HG03064 (cell line): ENCODE results near the gene EFCAB14.
"Not testable (repeated sequence)": the region's sequence is repeated elsewhere in the genome, so short reads cannot be mapped to it uniquely, and the experiment has no call there.

Experiments
- ATAC-seq: cut with Tn5 transposase; IDR thresholded peaks from one replicate; pipeline ENCODE4 v1.9.1; 2021; ENCODE audit warnings: low read depth; ENCODE audit not compliant: unreplicated experiment

The EFCAB14 gene

GRCh38 chr1:46687921-46688509 lies 30.9 kb downstream of the EFCAB14 start:
- no peak for ATAC-seq

GRCh38 chr1:46687093-46687659 lies 31.7 kb downstream of the EFCAB14 start:
- no peak for ATAC-seq

- no peak for ATAC-seq
These were observed 32.7 kb downstream of the EFCAB14 start for GRCh38 chr1:46686255-46686654.

GRCh38 chr1:46684670-46685069 lies 34.2 kb downstream of the EFCAB14 start:
- ATAC-seq: no peak

- no peak for ATAC-seq
These were observed 36.9 kb downstream of the EFCAB14 start for GRCh38 chr1:46682064-46682463.

GRCh38 chr1:46681333-46682034 lies 37.4 kb downstream of the EFCAB14 start:
- no peak for ATAC-seq

DNA sequence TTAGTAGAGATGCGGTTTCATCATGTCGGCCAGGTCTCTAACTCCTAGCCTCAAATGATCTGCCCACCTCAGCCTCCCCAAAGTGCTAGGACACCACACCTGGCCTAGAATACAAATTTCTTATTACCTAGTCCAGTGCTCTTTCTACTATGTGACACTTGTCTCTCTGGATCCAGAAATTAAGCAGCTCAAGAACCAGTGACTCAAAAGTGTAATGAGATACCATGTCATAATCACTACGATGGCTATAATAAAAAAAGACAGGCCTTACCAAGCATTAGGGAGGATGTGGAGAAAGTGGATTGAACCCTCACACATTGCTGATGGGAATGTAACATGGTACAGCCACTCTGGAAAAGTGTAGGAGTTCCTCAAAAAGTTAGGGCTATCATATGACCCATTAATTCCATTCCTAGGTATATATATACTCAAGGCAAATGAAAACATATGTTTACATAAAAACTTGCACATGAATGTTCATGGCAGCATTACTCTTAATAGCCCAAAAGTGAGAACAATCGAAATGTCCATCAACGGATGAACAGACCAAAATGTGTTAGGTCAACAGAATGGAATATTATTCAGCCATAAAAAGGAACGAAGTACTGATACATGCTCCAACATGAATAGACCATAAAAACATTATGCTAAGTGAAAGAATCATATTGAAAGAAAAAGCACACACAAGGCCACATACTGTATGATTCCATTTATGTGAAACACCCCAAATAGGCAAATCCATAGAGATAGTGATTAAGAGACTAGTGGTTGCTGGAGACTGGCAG lies 38.9 kb downstream of the EFCAB14 start:
- ATAC-seq: no peak

DNA sequence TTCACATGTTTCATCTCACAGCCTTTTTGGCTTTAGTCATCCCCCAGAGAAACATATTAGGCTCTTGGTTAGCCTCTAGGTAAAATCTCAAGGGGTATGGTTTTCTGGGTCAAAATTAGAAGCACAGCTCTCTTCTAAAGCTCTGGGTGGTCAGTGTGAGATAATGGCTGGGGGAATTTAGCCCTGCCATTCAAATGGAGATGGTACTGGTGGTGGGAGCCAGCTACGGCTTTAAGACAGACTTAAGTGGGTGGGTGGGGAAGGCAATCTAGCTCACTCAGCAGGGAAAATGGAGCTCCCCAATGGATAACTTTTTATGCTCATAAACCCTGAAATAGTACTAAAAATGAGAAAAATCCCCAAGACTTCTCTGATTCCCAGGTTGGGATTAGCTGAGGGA lies 41.6 kb downstream of the EFCAB14 start:
- no peak for ATAC-seq

DNA sequence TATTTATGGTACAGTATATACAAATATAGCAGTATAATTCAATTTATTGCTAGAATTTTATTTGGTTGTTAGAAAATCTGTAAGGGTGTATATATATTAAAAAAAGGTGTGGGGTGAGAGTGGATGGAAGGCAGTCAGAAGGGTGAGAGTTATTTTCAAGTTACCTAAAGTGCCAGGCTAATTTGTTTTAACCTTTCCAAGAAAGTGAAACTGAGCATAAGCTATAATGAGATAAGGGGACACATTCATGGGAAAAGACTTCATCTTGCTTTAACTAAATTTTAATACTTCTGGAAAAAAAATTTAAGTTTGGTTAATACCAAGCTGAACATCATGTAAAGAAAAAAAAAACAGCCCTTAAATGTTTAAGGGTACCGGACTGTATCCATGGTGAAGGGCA lies 42.4 kb downstream of the EFCAB14 start:
- no peak for ATAC-seq

DNA sequence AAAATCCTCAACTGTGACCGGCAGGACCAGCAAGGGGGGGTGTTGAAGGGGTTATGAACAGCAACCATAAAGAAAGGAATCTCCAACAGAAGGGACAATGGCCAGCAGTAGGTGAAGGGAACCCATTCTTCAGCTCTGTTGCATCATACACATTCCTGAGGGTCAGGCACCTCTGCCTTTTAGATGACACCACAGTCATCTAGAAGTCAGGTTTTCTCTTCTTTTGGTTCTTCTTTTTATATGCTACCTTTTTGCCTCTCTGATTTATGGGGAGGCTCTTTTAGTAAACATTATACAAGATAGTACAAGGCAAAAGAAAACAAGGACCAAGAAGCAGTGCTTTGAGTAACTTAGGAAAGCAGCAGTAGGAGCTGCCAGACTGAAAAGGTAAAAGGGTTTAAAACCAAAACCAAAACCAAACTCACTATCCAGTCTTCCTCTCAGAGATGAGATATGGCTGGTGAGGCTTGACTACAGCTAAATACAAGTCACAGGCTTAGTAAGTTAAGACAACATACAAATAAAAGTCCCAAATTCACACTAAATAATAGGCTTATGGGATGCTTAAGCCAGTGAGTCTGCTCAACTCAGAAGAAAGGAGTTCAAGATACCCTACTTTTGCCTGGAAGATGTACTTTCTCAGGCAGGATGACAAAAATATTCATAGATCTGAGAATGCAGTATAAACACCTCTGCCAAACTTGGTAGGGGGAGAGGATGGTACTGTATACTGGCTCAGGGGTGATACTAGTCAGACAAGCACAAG lies 43.2 kb downstream of the EFCAB14 start:
- peak; percentile 88 for ATAC-seq

GRCh38 chr1:46673749-46674182 lies 45.1 kb downstream of the EFCAB14 start:
- no peak for ATAC-seq

DNA sequence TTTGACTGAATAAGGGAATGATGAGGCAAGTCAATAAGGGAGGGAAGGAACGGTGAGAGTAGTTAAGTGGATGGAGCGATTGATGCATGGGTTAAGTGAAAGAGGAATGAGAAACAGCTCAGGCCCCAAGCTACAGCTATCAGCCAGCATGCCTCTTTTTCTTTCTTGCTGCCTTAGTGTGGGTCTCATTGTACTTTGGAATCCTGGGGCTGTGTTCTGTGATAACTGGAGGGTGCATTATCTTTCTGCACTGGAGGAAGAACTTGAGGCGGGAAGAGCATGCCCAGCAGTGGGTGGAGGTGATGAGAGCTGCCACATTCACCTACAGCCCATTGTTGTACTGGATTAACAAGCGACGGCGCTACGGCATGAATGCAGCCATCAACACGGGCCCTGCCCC lies 46.2 kb downstream of the EFCAB14 start:
- ATAC-seq: no peak

GRCh38 chr1:46671554-46671953 lies 47.4 kb downstream of the EFCAB14 start, which contains the start of gene TEX38:
TSS of gene TEX38 (plus strand) at chr1:46671854. CDS start at chr1:46671935, 81 bp downstream.
- ATAC-seq: no peak

GRCh38 chr1:46670134-46670533 lies 48.8 kb downstream of the EFCAB14 start:
- no peak for ATAC-seq

DNA sequence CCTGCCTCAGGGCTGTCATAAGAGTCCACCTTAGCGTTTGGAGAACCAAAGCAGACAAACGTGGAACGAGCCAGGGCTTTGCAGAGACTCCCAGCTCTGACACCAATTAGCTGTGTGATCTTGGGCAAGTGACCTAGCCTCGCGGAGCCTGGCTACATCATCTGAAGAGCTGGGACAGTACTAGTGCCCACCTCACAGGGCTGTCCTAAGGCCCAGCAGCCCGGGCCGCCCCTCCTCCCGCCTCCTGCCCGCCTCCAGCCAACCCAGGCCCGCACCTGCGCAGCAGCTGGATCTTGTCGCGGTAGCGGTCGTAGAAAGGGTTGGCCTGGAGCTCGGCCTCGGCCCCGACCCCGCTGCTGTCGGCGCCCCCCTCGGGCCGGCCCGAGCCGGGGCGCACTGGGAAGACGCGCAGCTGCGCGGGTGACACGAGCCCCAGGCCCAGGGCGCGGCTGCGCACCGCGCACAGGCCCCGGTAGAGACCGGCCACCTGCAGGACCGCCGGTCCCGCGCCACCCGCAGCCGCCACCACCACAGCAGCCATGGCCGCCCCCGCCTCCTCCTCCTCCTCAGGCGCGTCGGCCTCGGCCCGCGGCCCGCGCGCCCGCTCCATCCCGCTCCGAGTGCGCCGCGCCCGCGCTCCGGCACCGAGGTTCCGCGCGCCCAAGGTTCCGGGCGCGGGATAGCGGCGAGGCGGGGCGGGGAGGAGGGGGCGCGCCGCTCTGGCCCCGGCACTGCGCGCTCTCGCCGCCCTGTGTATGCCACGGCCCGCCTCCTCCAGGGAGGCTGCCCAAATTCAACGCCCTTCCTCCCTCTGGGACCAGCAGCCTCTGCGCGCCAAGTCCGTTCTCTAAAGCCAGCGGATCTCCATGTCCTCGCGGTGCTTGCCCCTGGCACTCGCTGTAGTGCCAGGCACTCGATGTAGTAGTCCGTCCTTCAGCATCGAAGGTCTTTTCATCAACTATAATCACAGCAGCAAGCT lies 50.8 kb downstream of the EFCAB14 start, which contains the start of gene ATPAF1:
TSS of gene ATPAF1 (minus strand) at position 583 of the 979 bp plus-strand sequence. CDS start at position 541, 42 bp downstream.
- ATAC-seq: peak; percentile 67

GRCh38 chr1:46665983-46666382 lies 52.9 kb downstream of the EFCAB14 start:
- ATAC-seq: no peak

DNA sequence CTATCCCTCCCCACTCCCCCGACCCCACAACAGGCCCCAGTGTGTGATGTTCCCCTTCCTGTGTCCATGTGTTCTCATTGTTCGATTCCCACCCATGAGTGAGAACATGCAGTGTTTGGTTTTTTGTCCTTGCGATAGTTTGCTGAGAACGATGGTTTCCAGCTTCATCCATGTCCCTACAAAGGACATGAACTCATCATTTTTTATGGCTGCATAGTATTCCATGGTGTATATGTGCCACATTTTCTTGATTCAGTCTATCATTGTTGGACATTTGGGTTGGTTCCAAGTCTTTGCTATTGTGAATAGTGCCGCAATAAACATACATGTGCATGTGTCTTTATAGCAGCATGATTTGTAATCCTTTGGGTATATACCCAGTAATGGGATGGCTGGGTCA lies 56.0 kb downstream of the EFCAB14 start:
- ATAC-seq: not testable (repeated sequence)

GRCh38 chr1:46660116-46660515 lies 58.8 kb downstream of the EFCAB14 start:
- peak; percentile 80 for ATAC-seq

DNA sequence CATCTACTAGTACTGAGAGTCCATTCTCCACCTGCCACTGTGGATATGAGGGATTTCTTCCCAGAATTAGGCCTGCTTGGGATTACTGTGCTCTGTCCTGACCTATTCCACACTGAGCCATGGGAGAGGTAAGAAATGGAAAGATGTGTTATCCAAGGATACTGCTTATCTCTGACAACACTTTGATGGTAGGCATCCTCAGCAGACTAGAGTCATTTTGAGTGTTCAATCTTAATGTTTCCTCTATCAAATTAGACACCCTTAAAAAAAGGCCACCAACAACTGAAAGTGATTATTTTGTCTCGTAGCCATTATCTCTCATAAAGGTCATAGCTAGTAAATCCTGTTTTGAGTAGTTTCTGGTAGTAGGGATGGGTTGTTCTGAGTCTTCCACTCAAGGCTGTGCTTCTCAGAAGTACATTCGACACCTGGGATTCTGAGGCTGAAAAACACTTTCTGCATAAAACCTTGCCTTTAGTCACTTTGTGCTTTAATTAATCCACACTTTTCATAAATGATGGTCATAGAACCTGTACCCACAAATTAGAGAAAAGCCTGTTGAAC lies 59.5 kb downstream of the EFCAB14 start:
- no peak for ATAC-seq
